ENCODE measurements around the gene TPCN1.

DNA sequence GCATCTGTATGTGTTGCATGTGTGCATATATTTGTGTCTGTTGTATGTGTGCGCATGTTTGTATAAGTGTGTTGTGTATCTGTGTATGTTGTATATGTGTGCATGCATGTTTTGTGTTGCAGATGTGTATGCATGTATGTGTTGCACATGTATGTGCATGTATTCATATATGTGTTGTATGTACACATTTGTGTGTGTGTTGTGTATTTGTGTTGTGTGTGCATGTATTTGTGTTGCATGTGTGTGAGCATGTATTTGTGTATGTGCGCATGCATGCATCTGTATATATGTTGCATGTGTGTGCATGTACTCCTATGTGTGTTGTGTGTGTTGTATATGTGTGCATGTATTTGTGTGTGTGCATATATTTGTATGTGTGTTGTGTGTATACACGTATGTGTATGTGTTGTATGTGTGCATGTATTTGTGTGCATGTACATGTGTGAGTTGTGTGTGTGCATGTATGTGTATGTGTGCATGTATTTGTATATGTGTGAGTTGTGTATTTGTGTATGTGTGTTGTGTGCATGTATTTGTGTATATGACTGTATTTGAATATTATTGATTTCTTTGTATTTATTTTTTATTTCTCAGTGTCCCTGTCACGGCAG is 96.9 kb downstream of the TPCN1 start:
- TF ChIP-seq, protein P1, sequence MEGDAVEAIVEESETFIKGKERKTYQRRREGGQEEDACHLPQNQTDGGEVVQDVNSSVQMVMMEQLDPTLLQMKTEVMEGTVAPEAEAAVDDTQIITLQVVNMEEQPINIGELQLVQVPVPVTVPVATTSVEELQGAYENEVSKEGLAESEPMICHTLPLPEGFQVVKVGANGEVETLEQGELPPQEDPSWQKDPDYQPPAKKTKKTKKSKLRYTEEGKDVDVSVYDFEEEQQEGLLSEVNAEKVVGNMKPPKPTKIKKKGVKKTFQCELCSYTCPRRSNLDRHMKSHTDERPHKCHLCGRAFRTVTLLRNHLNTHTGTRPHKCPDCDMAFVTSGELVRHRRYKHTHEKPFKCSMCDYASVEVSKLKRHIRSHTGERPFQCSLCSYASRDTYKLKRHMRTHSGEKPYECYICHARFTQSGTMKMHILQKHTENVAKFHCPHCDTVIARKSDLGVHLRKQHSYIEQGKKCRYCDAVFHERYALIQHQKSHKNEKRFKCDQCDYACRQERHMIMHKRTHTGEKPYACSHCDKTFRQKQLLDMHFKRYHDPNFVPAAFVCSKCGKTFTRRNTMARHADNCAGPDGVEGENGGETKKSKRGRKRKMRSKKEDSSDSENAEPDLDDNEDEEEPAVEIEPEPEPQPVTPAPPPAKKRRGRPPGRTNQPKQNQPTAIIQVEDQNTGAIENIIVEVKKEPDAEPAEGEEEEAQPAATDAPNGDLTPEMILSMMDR (conservative IDR thresholded peaks at IDR 0.05 in 1 of 2, IDR thresholded peaks at IDR 0.05 in 1 of 2; ENCODE audit: low read depth in 1 of 2, low read length in 2 of 2) = no peak
- TF ChIP-seq EZH2 (IDR thresholded peaks at IDR 0.05; ENCODE audit: low read length, missing control alignments) = no peak
